RWPE2 (cell line): Measurements from ENCODE around the gene ACOT12.

Experiments
- ATAC-seq: fragments of 200-7000 bp; cut with Tn5 transposase; 3 replicates; pipeline ENCODE4 v1.9.1; 2021; ENCODE audit warnings: low read depth
- DNase-seq: peaks from one replicate; pipeline ENCODE4 v3.0.0-alpha.2; 2020; ENCODE audit warnings: low spot score
- H3K27ac ChIP-seq: fragments of 450-650 bp; 2 replicates; pipeline ENCODE4 v1.5.1; 2017; ENCODE audit warnings: mild to moderate bottlenecking; ENCODE audit not compliant: poor library complexity, severe bottlenecking
- H3K27me3 ChIP-seq: fragments of 250-450 bp; sonication (Bioruptor Pico); 2 replicates; pipeline ENCODE4 v1.5.1; 2021; ENCODE audit warnings: mild to moderate bottlenecking, moderate library complexity; ENCODE audit not compliant: insufficient read depth, poor library complexity, severe bottlenecking
- H3K36me3 ChIP-seq: fragments of 250-450 bp; sonication (Bioruptor Pico); 2 replicates; pipeline ENCODE4 v1.5.1; 2020; ENCODE audit warnings: low read depth, mild to moderate bottlenecking, moderate library complexity
- H3K4me1 ChIP-seq: fragments of 250-450 bp; sonication (Bioruptor Pico); 2 replicates; pipeline ENCODE4 v1.5.1; 2021; ENCODE audit warnings: mild to moderate bottlenecking, moderate library complexity; ENCODE audit not compliant: insufficient read depth, poor library complexity, severe bottlenecking
- H3K4me3 ChIP-seq: fragments of 250-450 bp; sonication (Bioruptor Pico); 2 replicates; pipeline ENCODE4 v1.5.1; 2021; ENCODE audit warnings: mild to moderate bottlenecking, moderate library complexity; ENCODE audit not compliant: severe bottlenecking
- H3K9me3 ChIP-seq: fragments of 250-450 bp; sonication (Bioruptor Pico); 2 replicates; pipeline ENCODE4 v1.5.1; 2021; ENCODE audit warnings: mild to moderate bottlenecking, moderate library complexity; ENCODE audit not compliant: severe bottlenecking
- CTCF ChIP-seq: fragments of 450-650 bp; IDR thresholded peaks from one replicate; pipeline ENCODE4 v1.5.1; 2017; ENCODE audit warnings: mild to moderate bottlenecking, moderate library complexity; ENCODE audit not compliant: poor library complexity, severe bottlenecking

ACOT12 gene

GRCh38 chr5:81317536-81317935, 76.4 kb downstream of the ACOT12 start:
- H3K27me3 ChIP-seq: no peaks in the 10 kb centered on the region
- no peak for DNase-seq
- no peak for ATAC-seq
- no peak for TF ChIP-seq CTCF
- H3K9me3 ChIP-seq: no peaks in the 10 kb centered on the region
- peaks cover 12% of the 10 kb centered on the region for H3K36me3 ChIP-seq
- H3K27ac ChIP-seq: no peak overlapping the region
- no peak overlapping the region for H3K4me3 ChIP-seq
- H3K4me1 ChIP-seq: no peaks in the 10 kb centered on the region

- H3K36me3 ChIP-seq: peaks cover 21% of the 10 kb centered on the region
- no peaks in the 10 kb centered on the region for H3K4me1 ChIP-seq
- DNase-seq: no peak
- no peak overlapping the region for H3K27ac ChIP-seq
- no peak for ATAC-seq
- no peak overlapping the region for H3K4me3 ChIP-seq
- no peaks in the 10 kb centered on the region for H3K9me3 ChIP-seq
- H3K27me3 ChIP-seq: no peaks in the 10 kb centered on the region
- TF ChIP-seq CTCF: no peak
Observed at GRCh38 chr5:81316571-81316970, 77.4 kb downstream of the ACOT12 start.

GRCh38 chr5:81315830-81316229, 78.1 kb downstream of the ACOT12 start:
- H3K36me3 ChIP-seq: peaks cover 29% of the 10 kb centered on the region
- H3K27me3 ChIP-seq: no peaks in the 10 kb centered on the region
- H3K4me3 ChIP-seq: no peak overlapping the region
- no peak overlapping the region for H3K27ac ChIP-seq
- no peak for ATAC-seq
- DNase-seq: no peak
- TF ChIP-seq CTCF: no peak
- H3K9me3 ChIP-seq: no peaks in the 10 kb centered on the region
- H3K4me1 ChIP-seq: no peaks in the 10 kb centered on the region

GRCh38 chr5:81315336-81315735, 78.6 kb downstream of the ACOT12 start:
- TF ChIP-seq CTCF: no peak
- DNase-seq (no peak), ATAC-seq (peak; percentile 81)
- no peaks in the 10 kb centered on the region for H3K9me3 ChIP-seq
- H3K27ac ChIP-seq: no peak overlapping the region
- no peaks in the 10 kb centered on the region for H3K27me3 ChIP-seq
- no peaks in the 10 kb centered on the region for H3K4me1 ChIP-seq
- H3K4me3 ChIP-seq: no peak overlapping the region
- peaks cover 34% of the 10 kb centered on the region for H3K36me3 ChIP-seq

- DNase-seq: no peak
- Histone ChIP-seq H3K27me3 (no peaks in the 10 kb centered on the region), H3K9me3 (no peaks in the 10 kb centered on the region), H3K4me1 (no peaks in the 10 kb centered on the region), H3K36me3 (peaks cover 41% of the 10 kb centered on the region), H3K4me3 (no peak overlapping the region), H3K27ac (no peak overlapping the region)
- no peak for TF ChIP-seq CTCF
- ATAC-seq: no peak
Observed at GRCh38 chr5:81314581-81314980, 79.4 kb downstream of the ACOT12 start.
